C4-2B (cell line): Measurements from ENCODE around the gene BTNL8.

Experiments used
- H3K27ac ChIP-seq: fragments of 450-650 bp; 2 replicates; pipeline ENCODE4 v1.5.1; 2017
- ZFX ChIP-seq: fragments of 450-650 bp; IDR thresholded peaks from 2 replicates; pipeline ENCODE4 v1.6.1; 2017
- TF ChIP-seq, protein P1 (sequence below): fragments of 450-650 bp; conservative IDR thresholded peaks from 2 replicates; pipeline ENCODE4 v1.5.1; 2017; ENCODE audit warnings: mild to moderate bottlenecking

BTNL8 gene, protein sequence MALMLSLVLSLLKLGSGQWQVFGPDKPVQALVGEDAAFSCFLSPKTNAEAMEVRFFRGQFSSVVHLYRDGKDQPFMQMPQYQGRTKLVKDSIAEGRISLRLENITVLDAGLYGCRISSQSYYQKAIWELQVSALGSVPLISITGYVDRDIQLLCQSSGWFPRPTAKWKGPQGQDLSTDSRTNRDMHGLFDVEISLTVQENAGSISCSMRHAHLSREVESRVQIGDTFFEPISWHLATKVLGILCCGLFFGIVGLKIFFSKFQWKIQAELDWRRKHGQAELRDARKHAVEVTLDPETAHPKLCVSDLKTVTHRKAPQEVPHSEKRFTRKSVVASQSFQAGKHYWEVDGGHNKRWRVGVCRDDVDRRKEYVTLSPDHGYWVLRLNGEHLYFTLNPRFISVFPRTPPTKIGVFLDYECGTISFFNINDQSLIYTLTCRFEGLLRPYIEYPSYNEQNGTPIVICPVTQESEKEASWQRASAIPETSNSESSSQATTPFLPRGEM

GRCh38 chr5:180898621-180899246 is at the start of gene BTNL8:
TSS of gene BTNL8 (plus strand) at chr5:180899159. CDS start at chr5:180899311, 152 bp downstream.
- TF ChIP-seq, protein P1, sequence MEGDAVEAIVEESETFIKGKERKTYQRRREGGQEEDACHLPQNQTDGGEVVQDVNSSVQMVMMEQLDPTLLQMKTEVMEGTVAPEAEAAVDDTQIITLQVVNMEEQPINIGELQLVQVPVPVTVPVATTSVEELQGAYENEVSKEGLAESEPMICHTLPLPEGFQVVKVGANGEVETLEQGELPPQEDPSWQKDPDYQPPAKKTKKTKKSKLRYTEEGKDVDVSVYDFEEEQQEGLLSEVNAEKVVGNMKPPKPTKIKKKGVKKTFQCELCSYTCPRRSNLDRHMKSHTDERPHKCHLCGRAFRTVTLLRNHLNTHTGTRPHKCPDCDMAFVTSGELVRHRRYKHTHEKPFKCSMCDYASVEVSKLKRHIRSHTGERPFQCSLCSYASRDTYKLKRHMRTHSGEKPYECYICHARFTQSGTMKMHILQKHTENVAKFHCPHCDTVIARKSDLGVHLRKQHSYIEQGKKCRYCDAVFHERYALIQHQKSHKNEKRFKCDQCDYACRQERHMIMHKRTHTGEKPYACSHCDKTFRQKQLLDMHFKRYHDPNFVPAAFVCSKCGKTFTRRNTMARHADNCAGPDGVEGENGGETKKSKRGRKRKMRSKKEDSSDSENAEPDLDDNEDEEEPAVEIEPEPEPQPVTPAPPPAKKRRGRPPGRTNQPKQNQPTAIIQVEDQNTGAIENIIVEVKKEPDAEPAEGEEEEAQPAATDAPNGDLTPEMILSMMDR, result no peak
- TF ChIP-seq ZFX, result no peak
- H3K27ac ChIP-seq, result no peak within 1 kb of the TSS

GRCh38 chr5:180849827-180850226 is 49.1 kb upstream of the BTNL8 start:
- no peak overlapping the region for H3K27ac ChIP-seq
- no peak for TF ChIP-seq ZFX
- TF ChIP-seq, protein P1, result no peak

DNA sequence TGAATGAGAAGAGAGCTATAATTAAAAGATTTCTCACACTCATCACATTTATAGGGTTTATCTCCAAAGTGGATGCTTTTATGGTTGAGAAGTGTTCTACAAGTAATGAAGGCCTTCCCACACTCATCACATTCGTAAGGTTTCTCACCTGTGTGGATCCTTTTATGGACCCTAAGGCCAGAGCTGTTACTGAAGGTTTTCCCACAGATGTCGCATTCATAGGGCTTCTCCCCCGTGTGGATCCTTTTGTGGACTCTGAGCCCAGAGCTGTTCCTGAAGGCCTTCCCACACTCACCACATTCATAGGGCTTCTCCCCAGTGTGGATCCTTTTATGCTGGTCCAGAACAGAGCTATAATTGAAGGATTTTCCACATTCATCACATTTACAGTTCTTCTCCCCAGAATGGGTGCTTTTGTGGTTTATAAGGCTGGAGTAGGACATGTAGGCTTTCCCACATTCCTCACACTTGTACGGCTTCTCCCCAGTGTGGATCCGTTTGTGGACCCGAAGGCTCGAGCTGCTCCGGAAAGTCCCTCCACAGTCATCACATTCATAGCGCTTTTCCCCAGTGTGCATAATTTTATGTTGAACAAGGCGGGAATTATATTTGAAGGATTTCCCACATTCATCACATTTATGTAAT is 48.4 kb upstream of the BTNL8 start:
- no peak for TF ChIP-seq ZFX
- TF ChIP-seq, protein P1, result no peak
- no peak overlapping the region for H3K27ac ChIP-seq

GRCh38 chr5:180852495-180852894 is 46.5 kb upstream of the BTNL8 start:
- TF ChIP-seq, protein P1, result no peak
- TF ChIP-seq ZFX, result no peak
- H3K27ac ChIP-seq, result no peak overlapping the region

DNA sequence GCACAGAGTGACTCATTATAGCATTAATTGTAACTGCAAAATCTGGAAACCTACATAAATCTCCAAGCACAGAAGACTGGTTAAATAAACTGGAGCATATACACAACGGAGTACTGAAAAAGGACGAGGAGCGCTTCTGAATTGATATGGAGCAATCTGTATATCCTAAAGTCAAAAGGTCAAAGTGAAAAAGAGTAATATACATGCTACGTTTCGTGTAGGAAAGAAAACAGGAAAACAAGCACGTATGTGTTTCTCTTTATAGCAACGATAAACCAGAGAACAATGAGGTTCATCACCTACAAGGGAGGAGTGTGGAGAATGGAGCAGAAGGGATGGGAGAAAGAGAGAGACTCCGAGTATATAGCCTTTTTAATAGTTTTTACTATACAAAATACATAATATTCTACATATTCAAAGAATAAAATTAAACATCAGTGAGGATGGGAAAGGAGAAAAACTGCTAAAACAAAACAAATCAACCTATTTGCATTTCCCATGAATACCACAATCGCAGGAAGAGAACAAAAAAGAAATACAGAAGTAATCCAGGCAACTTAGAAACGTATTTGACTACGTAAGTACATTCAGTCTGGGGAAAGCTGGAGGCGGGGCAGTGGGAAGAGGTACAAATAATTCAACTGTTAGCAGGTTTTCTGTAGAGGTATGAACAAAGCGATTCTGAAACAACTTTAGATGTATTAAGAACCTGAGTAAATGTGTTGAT is 45.7 kb upstream of the BTNL8 start:
- TF ChIP-seq ZFX, result no peak
- TF ChIP-seq, protein P1, result no peak
- H3K27ac ChIP-seq, result no peak overlapping the region

DNA sequence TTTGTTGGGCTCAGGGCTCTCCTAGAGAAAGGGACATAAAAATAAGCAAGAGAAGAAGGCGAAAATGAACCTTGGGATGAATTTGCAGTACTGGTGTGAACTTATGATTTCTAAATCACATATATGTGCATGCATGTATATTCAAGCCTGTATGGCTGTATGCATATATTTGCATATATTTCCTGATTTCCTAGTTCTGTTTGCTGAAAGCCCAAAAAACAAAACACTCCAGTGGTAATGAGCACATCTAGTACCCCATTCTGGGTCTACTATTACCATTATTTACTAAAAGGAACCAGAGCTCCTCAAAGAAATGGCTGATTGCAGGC is 45.1 kb upstream of the BTNL8 start:
- no peak overlapping the region for H3K27ac ChIP-seq
- TF ChIP-seq, protein P1, result no peak
- TF ChIP-seq ZFX, result no peak
